ENCODE measurements around the gene DSC1.

- TF ChIP-seq POLR2A (IDR thresholded peaks at IDR 0.05) (no peak), CTCF (IDR thresholded peaks at IDR 0.05) (no peak)
Measured at GRCh38 chr18:31146809-31147208, 15.8 kb downstream of the DSC1 start.
